Stimulated activated CD4-positive, alpha-beta T cell treated with anti-CD3 and anti-CD28 coated beads, Interleukin-15, amount 100 ng/mL, for 1 hour (primary cell): ENCODE measurements around the gene PDK1.
"Not testable (repeated sequence)": the region's sequence is repeated elsewhere in the genome, so short reads cannot be mapped to it uniquely, and the experiment has no call there.

Experiments used
- DNase-seq, 2 donors: peaks; one replicate each; pipeline ENCODE4 v3.0.0-alpha.2; 2020; ENCODE audit warnings: low read depth in 1 of 2, low spot score in 1 of 2

PDK1 gene

GRCh38 chr2:172555522-172556283 lies at the start of gene PDK1:
TSS of gene PDK1 (plus strand) at chr2:172556090. CDS start at chr2:172556151, 61 bp downstream.
- peak; percentile 85 to 87 for DNase-seq

- no peak for DNase-seq
These were observed 48.7 kb upstream of the PDK1 start for GRCh38 chr2:172507199-172507598.

GRCh38 chr2:172510088-172510487 lies 45.8 kb upstream of the PDK1 start:
- no peak for DNase-seq

GRCh38 chr2:172510548-172510947 lies 45.3 kb upstream of the PDK1 start:
- DNase-seq = no peak

DNA sequence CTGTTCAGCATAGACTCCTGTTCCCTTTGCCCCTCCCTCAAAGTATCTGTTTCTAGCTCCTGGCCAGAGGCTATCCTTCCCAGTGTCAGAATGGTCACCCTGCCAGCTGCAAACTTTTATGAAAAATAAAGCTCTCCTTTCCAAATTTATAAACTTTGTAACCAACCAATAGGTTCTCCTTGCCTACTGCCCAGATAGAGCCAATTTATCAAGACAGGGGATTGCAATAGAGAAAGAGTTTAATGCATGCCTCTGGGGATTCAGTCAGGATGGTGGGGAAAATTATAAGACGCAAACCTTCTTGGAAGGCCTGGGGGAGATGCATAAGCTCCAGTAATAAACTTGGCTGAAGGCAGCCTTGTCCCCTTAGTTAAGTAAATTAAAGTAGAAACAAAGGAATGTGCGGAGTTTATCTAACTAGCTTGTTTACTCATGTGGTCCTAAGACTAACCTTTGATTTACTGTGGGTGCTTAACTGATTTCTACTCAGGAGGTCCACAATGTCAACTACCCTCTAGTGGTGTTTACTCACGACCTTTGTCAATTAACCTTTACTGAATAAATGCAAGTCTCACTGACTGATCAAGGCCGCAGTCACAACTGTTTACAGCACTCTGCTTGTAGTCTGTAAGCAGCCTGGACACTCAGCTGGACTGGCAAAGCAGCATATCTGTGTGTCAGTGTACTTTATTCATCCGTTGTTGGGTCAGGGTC lies 42.9 kb upstream of the PDK1 start:
- DNase-seq = no peak

GRCh38 chr2:172513524-172513900 lies 42.4 kb upstream of the PDK1 start:
- DNase-seq = no peak

DNA sequence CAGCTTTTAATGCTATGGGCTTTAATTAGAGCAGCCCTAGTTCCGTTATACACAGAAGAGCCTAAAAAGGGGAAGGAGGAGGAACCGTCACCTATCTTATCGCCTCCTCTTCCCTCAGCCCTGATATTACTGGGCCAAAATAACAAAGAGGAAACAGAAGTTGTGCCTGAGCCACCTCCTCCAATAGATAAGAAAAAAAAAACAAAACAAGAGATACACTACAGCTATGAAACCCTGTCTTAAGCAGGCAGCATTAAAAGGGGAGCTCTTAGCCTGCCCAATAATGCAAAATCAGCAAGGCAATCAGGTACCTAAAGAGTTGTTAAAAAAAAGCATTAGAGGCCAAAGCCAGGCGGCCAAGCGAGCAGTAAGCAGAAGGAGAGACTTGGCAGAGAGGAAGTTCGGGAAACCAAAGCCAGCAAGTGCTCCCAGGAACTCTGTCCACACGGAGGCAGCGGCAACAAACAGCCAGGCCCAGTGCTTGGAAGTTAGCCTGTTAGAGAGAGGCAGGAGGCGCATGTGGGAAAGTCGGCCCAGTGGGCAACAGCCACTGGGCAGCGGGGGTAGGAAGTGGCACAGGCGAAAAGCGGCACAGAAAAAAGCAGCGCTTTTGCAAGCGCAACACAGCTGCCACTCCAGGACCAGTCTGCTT lies 41.8 kb upstream of the PDK1 start:
- DNase-seq = no peak

GRCh38 chr2:172516299-172516698 lies 39.6 kb upstream of the PDK1 start:
- DNase-seq = no peak

DNA sequence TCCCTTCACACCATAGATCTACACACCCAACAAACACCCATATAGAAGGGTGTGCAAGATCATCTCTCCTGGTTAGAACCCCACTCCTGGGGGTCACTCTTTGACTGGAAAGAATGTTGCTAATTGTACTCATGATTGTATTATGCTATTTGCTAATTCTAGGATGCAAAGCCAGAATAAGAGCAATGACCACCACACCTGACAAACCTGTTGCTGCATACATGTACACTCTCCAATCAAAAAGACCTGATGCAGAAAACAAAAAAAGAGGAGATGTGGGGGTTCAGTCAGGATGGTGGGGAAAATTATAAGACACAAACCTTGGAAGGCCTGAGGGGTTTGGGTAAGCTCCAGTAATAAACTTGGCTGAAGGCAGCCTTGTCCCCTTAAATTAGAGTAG lies 36.9 kb upstream of the PDK1 start:
- DNase-seq = no peak

DNA sequence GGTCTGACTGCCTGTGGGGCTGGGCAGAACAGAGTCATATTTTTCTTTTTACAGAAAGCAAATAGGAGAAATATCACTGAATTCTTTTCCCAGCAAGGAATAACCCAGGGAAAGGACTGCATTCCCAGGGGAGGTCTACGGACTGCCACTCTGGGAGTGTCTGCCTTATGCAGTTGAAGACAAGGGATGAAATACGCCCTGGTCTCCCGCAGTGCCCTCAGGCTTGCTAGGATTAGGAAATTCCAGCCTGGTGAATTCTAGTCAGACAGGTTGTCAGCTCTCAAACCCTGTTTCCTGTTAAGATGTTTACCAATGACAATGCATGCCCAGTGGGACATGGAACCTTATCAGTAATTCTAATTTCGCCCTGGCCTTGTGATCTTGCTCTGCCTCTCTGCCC lies 30.3 kb upstream of the PDK1 start:
- DNase-seq = no peak

GRCh38 chr2:172531309-172531708 lies 24.6 kb upstream of the PDK1 start:
- DNase-seq = no peak

DNA sequence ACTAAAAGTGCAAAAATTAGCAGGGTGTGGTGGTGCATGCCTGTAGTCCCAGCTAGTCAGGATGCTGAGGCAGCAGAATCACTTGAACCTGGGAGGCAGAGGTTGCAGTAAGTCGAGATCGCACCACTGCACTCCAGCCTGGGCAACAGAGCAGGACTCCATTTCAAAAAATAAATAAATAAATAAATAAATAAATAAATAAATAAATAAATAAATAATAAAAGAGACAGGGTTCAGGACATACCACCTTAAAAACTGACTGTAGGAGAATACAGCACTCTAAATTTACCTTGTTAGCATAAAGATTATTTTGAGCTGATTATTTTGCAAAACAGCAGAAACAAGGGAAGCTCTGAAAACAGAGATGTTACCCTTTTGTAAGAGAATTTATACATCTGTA lies 23.4 kb upstream of the PDK1 start:
- not testable (repeated sequence) for DNase-seq

- no peak for DNase-seq
These were observed 22.2 kb upstream of the PDK1 start for GRCh38 chr2:172533687-172534086.

DNA sequence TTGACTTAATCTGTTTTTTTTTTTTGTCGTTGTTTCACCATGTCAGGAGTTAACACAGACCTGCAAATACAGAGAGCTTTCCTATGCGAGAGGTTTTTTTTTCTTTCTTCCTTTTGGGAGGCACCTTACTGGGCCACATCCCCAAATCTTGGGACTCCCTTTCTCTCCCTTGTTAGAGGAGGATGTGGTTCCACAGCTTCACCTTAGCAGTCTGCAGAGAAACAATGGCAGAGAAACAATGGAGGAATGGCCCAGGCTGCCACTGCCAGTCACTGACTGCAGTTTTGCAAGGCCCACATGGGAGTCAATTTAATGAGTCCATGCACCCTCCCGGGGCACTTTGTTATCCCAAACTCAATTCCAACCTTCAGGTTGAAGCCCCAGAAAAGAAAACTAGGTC lies 20.8 kb upstream of the PDK1 start:
- no peak for DNase-seq

DNA sequence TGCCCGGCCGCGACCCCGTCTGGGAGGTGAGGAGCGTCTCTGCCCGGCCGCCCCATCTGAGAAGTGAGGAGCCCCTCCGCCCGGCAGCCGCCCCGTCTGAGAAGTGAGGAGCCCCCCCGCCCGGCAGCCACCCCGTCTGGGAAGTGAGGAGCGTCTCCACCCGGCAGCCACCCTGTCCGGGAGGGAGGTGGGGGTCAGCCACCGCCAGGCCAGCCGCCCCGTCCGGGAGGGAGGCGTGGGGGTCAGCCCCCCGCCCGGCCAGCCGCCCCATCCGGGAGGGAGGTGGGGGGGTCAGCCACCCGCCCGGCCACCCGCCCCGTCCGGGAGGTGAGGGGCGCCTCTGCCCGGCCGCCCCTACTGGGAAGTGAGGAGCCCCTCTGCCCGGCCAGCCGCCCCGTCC lies 18.0 kb upstream of the PDK1 start:
- not testable (repeated sequence) for DNase-seq

GRCh38 chr2:172539767-172540166 lies 16.1 kb upstream of the PDK1 start:
- no peak for DNase-seq

DNA sequence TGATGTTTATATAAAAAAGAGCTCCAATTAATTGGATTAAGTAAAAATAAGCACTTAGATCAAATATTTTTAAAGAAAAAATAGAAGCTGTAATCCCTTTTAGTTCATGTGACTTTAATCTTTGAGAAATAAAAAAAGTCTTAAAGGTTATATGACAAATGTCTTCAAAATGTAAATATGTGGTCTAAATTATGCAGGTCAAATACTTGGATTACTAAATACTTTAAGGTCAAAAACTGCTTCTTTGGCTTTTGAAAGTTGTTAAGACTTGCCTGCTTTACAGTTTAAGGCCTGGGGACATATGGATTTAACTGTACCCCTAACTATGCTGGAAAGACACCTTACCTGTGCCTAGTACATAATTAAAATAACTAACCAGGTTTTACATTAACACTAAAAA lies 15.5 kb upstream of the PDK1 start:
- no peak for DNase-seq

- DNase-seq = no peak
These were observed 10.3 kb upstream of the PDK1 start for GRCh38 chr2:172545408-172546075.

DNA sequence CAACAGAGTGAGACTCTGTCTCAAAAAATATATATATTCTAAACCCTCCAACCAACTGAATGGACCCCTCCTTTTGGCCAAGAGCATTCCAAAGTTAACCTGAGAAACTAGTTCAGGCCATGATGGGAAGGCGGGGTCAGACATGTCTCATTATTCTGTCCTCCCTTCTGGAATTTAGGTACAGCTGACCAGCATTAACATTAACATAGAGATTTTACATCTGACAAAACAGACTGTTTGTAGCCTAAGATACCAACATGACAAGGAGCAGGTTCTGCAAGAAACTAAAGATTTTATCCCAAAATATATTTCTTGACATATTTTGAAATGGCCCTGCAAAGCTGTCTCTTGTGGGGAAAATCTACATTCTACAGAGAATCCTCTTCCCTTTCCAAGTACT lies 6.8 kb upstream of the PDK1 start:
- DNase-seq = no peak

GRCh38 chr2:172549802-172550201 lies 6.1 kb upstream of the PDK1 start:
- not testable (repeated sequence) for DNase-seq

DNA sequence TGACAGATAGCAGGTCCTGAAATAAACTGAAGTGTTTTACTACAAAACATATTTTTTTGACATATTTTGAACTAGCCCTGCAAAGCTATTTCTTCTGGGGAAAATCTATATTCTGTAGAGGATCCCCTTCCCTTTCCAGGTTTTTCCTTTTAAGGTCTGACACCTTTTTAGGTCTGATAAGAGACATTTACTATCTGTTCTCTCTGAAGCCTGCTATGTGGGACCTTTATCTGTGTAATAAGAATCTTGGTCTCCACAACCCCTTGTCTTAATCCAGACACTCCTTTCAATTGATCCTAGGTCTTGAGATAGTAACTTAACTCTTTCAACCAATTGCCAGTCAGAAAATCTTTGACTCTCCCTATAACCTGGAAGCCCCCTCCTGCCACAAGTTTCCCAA lies 5.5 kb upstream of the PDK1 start:
- DNase-seq = no peak

GRCh38 chr2:172551271-172551670 lies 4.6 kb upstream of the PDK1 start:
- DNase-seq = no peak
